Loucy (cell line): Measurements from ENCODE around the gene C3orf70.

Source experiments
- EZH2phosphoT487 ChIP-seq: fragments of 200-600 bp; IDR thresholded peaks from 2 replicates; pipeline ENCODE4 v1.6.1; 2018; ENCODE audit warnings: antibody characterized with exemption, mild to moderate bottlenecking, moderate library complexity, borderline replicate concordance
- TF ChIP-seq, protein P1 (sequence below): fragments of 200-600 bp; sonication (generic); conservative IDR thresholded peaks from 2 replicates; pipeline ENCODE4 v1.5.1; 2014; ENCODE audit warnings: mild to moderate bottlenecking, antibody characterized with exemption, low read length

DNA sequence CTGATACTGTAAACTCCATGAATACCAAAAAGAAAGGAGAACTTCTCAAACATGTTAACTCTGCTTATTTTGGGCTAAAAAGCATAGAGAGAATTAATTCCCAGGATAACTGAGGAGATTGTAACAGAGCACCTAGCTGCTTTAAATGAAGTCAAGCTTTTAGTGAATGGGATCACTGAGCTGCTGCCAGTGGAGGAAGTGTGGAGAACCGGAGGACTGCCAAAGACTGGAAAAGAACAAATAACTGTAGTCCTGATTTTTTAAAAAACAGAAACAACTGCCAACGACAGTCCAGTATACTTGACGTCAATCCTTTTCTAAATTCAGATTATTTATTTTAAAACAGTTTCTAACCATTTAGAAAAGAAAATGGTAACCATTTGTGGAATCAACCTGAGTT is 3.3 kb downstream of the C3orf70 start:
- TF ChIP-seq, protein P1, sequence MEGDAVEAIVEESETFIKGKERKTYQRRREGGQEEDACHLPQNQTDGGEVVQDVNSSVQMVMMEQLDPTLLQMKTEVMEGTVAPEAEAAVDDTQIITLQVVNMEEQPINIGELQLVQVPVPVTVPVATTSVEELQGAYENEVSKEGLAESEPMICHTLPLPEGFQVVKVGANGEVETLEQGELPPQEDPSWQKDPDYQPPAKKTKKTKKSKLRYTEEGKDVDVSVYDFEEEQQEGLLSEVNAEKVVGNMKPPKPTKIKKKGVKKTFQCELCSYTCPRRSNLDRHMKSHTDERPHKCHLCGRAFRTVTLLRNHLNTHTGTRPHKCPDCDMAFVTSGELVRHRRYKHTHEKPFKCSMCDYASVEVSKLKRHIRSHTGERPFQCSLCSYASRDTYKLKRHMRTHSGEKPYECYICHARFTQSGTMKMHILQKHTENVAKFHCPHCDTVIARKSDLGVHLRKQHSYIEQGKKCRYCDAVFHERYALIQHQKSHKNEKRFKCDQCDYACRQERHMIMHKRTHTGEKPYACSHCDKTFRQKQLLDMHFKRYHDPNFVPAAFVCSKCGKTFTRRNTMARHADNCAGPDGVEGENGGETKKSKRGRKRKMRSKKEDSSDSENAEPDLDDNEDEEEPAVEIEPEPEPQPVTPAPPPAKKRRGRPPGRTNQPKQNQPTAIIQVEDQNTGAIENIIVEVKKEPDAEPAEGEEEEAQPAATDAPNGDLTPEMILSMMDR, result no peak
- no peak for TF ChIP-seq EZH2phosphoT487
